ENCODE data around the gene RARG.

The RARG gene

GRCh38 chr12:53268630-53269562, 36.9 kb upstream of the RARG start:
- no peak for TF ChIP-seq CTCF (IDR thresholded peaks at IDR 0.05; ENCODE audit: low read depth, low read length)
- DNase-seq (ENCODE audit: extremely low read depth, low read depth) = no peak

DNA sequence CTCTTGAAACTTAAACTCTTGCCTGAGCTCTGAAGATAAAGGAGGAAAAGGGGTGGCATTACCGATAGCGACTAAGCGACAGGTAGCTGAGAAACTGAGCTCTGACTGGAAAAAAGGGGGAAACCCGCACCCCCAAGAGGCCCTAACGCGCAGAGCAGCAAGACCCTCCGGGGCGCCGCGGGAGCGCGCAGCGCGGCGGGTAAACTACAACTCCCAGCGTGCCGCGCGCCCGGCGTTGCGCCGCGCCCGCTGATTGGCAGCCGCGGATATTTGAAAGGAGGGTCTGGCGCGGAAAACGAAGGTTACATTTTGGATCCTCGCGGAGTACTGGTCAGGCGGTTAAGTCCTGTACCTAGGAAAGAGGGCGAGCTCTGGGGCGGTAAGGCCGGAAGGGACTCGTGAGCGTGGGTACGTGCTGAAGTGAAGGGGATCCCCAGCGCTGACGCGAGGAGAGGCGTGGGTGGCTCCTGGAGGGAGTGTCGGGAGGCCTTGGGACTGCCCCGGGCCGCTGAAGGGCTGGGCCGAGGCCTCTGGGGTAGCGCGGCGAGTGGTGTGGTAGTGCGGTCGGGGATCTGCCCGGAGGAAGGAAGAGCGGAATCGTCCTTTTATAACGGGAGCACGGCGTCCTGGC, 36.1 kb upstream of the RARG start, which contains the start of gene ESPL1:
ESPL1 (plus strand) TSS at position 301 of the 631 bp plus-strand sequence. CDS start 468 bp downstream, outside the sequence.
- peak; percentile 37 for TF ChIP-seq CTCF (IDR thresholded peaks at IDR 0.05; ENCODE audit: low read depth, low read length)
- DNase-seq (ENCODE audit: extremely low read depth, low read depth) = no peak

DNA sequence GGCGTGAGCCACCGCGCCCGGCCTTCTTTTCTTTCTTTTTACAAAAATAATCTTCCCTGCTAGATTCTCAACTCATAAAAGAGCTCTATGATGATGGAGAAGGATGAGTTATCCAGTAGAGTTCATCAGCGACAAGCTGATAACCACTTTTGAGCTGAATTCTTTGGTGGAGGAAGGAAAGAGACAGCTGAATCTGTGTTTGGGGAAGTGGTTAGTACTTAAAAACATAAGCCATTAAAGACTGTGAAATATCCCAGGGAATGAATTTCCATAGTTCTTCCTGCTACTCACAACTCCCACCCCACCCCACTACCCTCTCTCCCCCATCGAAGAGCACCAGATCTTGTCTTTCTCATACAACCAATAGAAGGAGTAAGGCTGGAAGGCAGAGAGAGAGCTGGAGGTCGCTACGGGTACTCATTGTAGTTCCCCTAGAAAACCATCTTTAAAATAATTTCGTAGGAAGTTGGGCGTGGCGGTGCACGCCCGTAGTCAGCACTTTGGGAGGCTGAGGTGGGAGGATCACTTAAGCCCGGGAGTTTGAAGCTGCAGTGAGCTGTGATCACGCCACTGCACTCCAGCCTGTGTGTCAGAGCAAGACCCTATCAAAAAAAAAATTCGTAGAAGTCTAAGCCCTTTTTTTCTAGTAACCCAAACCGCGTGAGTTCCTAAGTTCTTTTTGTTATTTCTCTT, 35.4 kb upstream of the RARG start:
- TF ChIP-seq CTCF (IDR thresholded peaks at IDR 0.05; ENCODE audit: low read depth, low read length) = no peak
- DNase-seq (ENCODE audit: extremely low read depth, low read depth) = no peak

DNA sequence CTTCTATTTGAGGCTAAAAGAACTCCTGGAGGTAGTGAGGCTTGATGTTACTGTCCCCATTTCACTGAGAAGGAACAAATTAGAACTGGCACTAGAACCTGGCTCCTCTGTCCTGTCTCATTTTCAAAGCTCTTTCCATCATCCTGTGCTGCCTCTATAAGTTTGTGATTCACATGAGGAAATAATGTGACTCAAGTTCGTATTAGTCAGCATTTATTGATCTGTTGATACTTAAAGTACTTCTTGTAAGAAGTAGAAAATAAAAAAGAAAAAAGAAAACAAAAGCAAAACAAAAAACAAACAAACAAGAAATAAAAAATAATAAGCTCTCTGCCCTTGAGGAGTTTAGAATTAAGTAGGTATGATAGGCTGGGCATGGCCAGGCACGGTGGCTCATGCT, 33.8 kb upstream of the RARG start:
- TF ChIP-seq CTCF (IDR thresholded peaks at IDR 0.05; ENCODE audit: low read depth, low read length) = no peak

GRCh38 chr12:53259891-53260290, 27.9 kb upstream of the RARG start:
- no peak for TF ChIP-seq CTCF (IDR thresholded peaks at IDR 0.05; ENCODE audit: low read depth, low read length)
- DNase-seq (ENCODE audit: extremely low read depth, low read depth) = no peak

More for the DNA sequence above, 33.8 kb upstream of the RARG start:
- DNase-seq (ENCODE audit: extremely low read depth, low read depth) = no peak

- TF ChIP-seq CTCF (IDR thresholded peaks at IDR 0.05; ENCODE audit: low read depth, low read length) = no peak
- no peak for DNase-seq (ENCODE audit: extremely low read depth, low read depth)
Measured at GRCh38 chr12:53258541-53259539, 26.8 kb upstream of the RARG start.
